Epithelial cell of proximal tubule (primary cell): ENCODE data around the gene TBKBP1. TPM values are rescaled to one million over a fixed set of nuclear protein-coding genes. Genes with fewer than 3 reads are reported as not detected.

Experiments used
- DNase-seq: peaks from one replicate; pipeline ENCODE4 v3.0.0-alpha.2; 2011; ENCODE audit warnings: low read depth
- H3K4me3 ChIP-seq: 2 replicates; pipeline ENCODE4 v1.5.1; 2011; ENCODE audit warnings: low read depth, mild to moderate bottlenecking, low read length
- total RNA-seq: library from RNA; depleted of rRNA; stranded (reverse); fragments of >200 nt; gene quantifications from 2 replicates; pipeline ENCODE4 v1.2.3, GENCODE V29; 2015
- TF ChIP-seq, protein P1 (sequence below): conservative IDR thresholded peaks from 2 replicates; pipeline ENCODE4 v1.5.1; 2012; ENCODE audit warnings: low read depth, mild to moderate bottlenecking, low read length

Gene TBKBP1
- total RNA-seq, 1 donor from 2014 or later: 4.2 TPM

DNA sequence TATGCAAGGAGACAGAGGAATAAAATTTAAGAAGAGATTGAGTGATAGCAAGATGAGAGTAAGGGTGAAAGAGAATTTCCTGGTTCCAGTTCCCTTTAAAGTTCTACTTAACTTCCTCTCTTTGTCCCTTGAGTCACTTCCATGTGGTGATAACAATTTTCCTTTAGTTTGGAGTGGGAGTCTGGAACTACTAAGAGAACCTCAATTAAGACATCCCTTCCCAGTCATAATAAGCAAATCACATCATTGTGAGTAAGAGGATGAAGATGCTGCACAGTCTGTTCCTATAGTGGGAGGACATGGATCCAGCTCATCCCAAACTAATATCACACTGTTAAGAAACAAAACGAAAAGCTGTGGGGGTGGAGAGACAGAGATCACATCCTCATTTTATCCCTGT, 63.4 kb downstream of the TBKBP1 start:
- no peak for DNase-seq
- no peak overlapping the region for H3K4me3 ChIP-seq
- TF ChIP-seq, protein P1, sequence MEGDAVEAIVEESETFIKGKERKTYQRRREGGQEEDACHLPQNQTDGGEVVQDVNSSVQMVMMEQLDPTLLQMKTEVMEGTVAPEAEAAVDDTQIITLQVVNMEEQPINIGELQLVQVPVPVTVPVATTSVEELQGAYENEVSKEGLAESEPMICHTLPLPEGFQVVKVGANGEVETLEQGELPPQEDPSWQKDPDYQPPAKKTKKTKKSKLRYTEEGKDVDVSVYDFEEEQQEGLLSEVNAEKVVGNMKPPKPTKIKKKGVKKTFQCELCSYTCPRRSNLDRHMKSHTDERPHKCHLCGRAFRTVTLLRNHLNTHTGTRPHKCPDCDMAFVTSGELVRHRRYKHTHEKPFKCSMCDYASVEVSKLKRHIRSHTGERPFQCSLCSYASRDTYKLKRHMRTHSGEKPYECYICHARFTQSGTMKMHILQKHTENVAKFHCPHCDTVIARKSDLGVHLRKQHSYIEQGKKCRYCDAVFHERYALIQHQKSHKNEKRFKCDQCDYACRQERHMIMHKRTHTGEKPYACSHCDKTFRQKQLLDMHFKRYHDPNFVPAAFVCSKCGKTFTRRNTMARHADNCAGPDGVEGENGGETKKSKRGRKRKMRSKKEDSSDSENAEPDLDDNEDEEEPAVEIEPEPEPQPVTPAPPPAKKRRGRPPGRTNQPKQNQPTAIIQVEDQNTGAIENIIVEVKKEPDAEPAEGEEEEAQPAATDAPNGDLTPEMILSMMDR: no peak

DNA sequence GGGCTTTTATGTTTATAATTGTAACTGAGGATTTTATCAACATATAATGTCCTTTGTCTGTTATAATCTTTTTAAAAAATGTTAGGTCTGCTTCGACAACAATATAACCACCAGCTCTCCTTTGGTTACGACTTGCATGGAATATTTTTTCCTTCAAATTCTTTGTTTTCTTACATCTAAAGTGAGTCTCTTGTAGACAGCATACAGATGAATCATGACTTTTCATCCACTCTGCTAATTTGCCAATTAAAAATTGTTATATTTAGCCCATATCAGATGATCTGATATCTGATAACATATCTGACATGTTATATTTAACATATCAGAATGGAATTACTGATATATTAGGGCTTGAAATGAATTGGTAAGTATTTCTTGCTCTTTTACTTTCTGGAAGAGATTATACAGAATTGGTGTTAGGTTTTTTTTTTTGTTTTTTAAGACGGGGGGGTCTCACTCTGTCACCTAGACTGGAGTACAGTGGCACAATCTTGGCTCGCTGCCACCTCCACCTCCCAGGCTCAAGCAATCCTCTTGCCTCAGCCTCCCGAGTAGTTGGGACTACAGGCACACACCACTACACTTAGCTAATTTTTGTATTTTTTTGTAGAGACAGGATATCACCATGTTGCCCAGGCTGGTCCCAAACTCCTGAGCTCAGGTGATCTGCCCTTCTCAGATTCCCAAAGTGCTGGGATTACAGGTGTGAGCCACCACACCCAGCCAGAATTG, 66.6 kb downstream of the TBKBP1 start:
- TF ChIP-seq, protein P1: no peak
- DNase-seq: no peak
- no peak overlapping the region for H3K4me3 ChIP-seq

Other genes with a start within 250 kb of the TBKBP1 start
- 45.4 and 96.5 TPM in 2 replicates for gene NPEPPS, start 163.1 kb upstream of the TBKBP1 start, total RNA-seq
- 392 and 428 TPM in 2 replicates for gene KPNB1, start 44.2 kb upstream of the TBKBP1 start, total RNA-seq
- not detected in 2 replicates for gene TBX21, start 39.1 kb downstream of the TBKBP1 start, total RNA-seq
- 6.9 and 8.4 TPM in 2 replicates for gene OSBPL7, start 127.6 kb downstream of the TBKBP1 start, total RNA-seq
- gene MRPL10, start 137.4 kb downstream of the TBKBP1 start, total RNA-seq: 40.6 and 51.3 TPM in 2 replicates
- not detected in 2 replicates for gene LRRC46, start 137.5 kb downstream of the TBKBP1 start, total RNA-seq
- 21.2 and 24.5 TPM in 2 replicates for gene SCRN2, start 147.1 kb downstream of the TBKBP1 start, total RNA-seq
- gene SP6, start 157.0 kb downstream of the TBKBP1 start, total RNA-seq: 1.8 and 2.0 TPM in 2 replicates
- gene SP2, start 202.1 kb downstream of the TBKBP1 start, total RNA-seq: 2.1 and 5.4 TPM in 2 replicates
- gene PNPO, start 247.4 kb downstream of the TBKBP1 start, total RNA-seq: 39.5 and 47.6 TPM in 2 replicates